Measurements from ENCODE around the gene PCDHGC4.

Gene PCDHGC4

DNA sequence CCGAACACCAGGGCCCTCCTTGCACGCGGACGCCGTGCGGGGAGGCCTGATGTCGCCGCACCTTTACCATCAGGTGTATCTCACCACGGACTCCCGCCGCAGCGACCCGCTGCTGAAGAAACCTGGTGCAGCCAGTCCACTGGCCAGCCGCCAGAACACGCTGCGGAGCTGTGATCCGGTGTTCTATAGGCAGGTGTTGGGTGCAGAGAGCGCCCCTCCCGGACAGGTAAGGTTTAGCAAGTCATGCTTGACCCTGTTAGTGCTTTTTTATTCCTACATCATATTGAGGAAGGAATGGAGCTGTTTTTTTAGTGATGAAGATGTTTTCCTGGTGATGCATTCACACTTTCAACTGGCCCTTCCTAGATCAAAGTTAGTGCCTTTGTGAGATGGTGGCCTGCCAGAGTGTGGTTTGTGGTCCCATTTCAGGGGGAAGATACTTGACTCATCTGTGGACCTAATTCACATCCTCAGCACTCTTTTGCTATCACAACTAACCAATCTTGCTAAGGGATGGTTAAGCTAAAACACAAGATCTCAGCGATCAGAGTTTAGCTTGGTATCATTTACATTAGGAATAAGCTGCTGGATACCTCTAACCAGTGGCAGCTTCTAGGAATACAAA is 6.4 kb upstream of the PCDHGC4 start:
- peaks cover 16 to 17% of the 10 kb centered on the region in 2 experiments for H3K4me1 ChIP-seq (ENCODE audit: control insufficient read depth in 1 of 2, insufficient read depth in 1 of 2, low read depth in 1 of 2, low read length in 1 of 2)
- peaks cover 100% of the 10 kb centered on the region for H3K27me3 ChIP-seq
- H3K4me3 ChIP-seq (ENCODE audit: low read depth in 1 of 2, low read length in 1 of 2) = no peak overlapping the region
- TF ChIP-seq, protein P1, sequence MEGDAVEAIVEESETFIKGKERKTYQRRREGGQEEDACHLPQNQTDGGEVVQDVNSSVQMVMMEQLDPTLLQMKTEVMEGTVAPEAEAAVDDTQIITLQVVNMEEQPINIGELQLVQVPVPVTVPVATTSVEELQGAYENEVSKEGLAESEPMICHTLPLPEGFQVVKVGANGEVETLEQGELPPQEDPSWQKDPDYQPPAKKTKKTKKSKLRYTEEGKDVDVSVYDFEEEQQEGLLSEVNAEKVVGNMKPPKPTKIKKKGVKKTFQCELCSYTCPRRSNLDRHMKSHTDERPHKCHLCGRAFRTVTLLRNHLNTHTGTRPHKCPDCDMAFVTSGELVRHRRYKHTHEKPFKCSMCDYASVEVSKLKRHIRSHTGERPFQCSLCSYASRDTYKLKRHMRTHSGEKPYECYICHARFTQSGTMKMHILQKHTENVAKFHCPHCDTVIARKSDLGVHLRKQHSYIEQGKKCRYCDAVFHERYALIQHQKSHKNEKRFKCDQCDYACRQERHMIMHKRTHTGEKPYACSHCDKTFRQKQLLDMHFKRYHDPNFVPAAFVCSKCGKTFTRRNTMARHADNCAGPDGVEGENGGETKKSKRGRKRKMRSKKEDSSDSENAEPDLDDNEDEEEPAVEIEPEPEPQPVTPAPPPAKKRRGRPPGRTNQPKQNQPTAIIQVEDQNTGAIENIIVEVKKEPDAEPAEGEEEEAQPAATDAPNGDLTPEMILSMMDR (IDR thresholded peaks at IDR 0.05) = no peak
- no peak overlapping the region for H3K27ac ChIP-seq
- no peaks in the 10 kb centered on the region for H3K9me3 ChIP-seq
- H3K36me3 ChIP-seq = no peaks in the 10 kb centered on the region

DNA sequence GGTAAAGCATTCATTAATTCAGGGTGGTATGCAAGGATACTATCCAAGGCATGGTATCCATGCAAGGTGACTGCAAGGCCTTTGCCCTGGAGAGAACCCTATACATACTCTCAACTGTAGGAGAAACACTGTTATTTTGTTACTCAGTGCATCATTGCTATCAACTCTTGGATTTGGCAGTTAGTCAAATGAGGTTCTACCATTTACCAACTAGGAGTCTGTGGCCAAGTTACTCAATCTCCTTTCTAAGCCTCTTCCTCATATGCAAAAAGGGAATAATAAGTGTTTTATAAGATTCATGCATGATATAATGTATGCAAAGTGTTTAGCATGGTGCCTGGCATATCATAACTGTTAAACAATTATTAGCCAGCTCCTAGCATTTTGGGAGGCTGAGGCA is 5.1 kb upstream of the PCDHGC4 start:
- Histone ChIP-seq H3K36me3 (no peaks in the 10 kb centered on the region), H3K27ac (no peak overlapping the region), H3K27me3 (peaks cover 100% of the 10 kb centered on the region), H3K9me3 (no peaks in the 10 kb centered on the region), H3K4me1 (ENCODE audit: control insufficient read depth in 1 of 2, insufficient read depth in 1 of 2, low read depth in 1 of 2, low read length in 1 of 2) (peaks cover 16 to 17% of the 10 kb centered on the region in 2 experiments), H3K4me3 (ENCODE audit: low read depth in 1 of 2, low read length in 1 of 2) (no peak overlapping the region)
- TF ChIP-seq, protein P1 (IDR thresholded peaks at IDR 0.05) = no peak

DNA sequence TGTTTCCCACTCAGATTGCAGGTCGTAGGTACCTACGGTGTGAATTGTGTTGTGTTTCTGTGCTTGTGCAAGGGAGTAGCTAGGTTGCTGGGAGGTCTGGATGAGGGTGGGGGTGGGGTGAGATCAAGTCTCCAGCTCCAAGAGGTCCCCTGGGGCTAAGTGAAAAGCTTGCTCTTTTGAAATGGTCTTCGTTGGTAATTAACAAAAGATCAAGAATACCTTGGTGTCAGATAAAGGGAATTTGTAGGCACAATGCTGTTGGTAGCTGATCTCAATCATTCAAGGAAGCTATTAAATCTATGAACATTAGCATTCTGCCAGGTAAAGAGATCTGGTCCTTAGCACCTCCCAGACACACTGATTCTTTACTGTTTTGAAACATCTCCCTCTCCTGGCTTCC is 928 bp upstream of the PCDHGC4 start:
- H3K4me3 ChIP-seq (ENCODE audit: low read depth in 1 of 2, low read length in 1 of 2) = no peak overlapping the region
- no peak overlapping the region for H3K27ac ChIP-seq
- TF ChIP-seq, protein P1 (IDR thresholded peaks at IDR 0.05) = no peak
- no peaks in the 10 kb centered on the region for H3K9me3 ChIP-seq
- peaks cover 100% of the 10 kb centered on the region for H3K27me3 ChIP-seq
- H3K4me1 ChIP-seq (ENCODE audit: control insufficient read depth in 1 of 2, insufficient read depth in 1 of 2, low read depth in 1 of 2, low read length in 1 of 2) = no peaks in the 10 kb centered on the region
- H3K36me3 ChIP-seq = no peaks in the 10 kb centered on the region

DNA sequence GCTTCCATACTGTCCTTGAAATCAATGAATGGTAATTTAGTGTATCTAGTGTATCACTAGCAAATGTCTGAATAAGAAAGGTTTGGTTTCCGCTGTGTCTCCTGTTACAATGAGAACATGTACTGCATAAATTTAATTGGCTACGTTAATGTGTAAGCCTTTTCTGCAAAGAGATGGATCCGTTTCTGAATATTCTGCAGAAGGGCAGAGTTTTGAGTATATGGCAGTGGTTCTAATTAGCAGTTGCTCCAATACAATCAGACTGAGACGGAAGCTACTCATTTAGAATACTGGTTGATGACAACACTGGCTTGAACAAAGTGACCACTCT is 555 bp upstream of the PCDHGC4 start:
- Histone ChIP-seq H3K27ac (no peak overlapping the region), H3K4me3 (ENCODE audit: low read depth in 1 of 2, low read length in 1 of 2) (no peak overlapping the region), H3K4me1 (ENCODE audit: control insufficient read depth in 1 of 2, insufficient read depth in 1 of 2, low read depth in 1 of 2, low read length in 1 of 2) (no peaks in the 10 kb centered on the region), H3K36me3 (no peaks in the 10 kb centered on the region), H3K9me3 (no peaks in the 10 kb centered on the region), H3K27me3 (peaks cover 100% of the 10 kb centered on the region)
- TF ChIP-seq, protein P1 (IDR thresholded peaks at IDR 0.05) = no peak

DNA sequence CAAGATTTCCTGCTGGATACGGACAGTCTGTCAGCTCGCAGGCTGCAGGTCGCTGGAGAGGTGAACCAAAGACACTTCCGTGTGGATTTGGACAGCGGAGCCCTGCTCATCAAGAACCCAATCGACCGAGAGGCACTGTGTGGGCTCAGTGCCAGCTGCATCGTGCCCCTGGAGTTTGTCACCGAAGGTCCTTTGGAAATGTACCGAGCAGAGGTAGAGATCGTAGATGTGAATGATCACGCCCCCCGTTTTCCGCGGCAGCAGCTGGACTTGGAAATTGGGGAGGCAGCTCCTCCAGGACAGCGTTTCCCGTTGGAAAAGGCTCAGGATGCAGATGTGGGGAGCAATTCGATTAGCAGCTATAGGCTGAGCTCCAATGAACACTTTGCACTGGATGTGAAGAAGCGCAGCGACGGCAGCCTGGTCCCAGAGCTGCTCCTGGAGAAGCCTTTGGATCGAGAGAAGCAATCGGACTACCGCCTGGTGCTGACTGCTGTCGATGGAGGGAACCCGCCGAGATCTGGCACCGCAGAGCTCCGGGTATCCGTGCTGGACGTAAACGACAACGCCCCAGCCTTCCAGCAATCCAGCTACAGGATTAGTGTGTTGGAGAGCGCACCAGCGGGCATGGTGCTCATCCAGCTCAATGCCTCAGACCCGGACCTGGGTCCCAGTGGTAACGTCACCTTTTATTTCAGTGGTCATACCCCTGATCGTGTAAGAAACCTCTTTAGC is 658 bp downstream of the PCDHGC4 start:
- Histone ChIP-seq H3K36me3 (no peaks in the 10 kb centered on the region), H3K9me3 (no peaks in the 10 kb centered on the region), H3K4me3 (ENCODE audit: low read depth in 1 of 2, low read length in 1 of 2) (no peak overlapping the region), H3K4me1 (ENCODE audit: control insufficient read depth in 1 of 2, insufficient read depth in 1 of 2, low read depth in 1 of 2, low read length in 1 of 2) (no peaks in the 10 kb centered on the region), H3K27ac (no peak overlapping the region), H3K27me3 (peaks cover 100% of the 10 kb centered on the region)
- TF ChIP-seq, protein P1 (IDR thresholded peaks at IDR 0.05) = no peak
